Activated naive CD4-positive, alpha-beta T cell treated with anti-CD3 and anti-CD28 coated beads, Interleukin-2, amount 50 U/mL, for 72 hours (primary cell): ENCODE results near the gene ZKSCAN5. TPM values are rescaled to one million over a fixed set of nuclear protein-coding genes. Genes with fewer than 3 reads are reported as not detected.
A peak's percentile ranks its signal among the peaks of the same experiment; 100 is the strongest.

Experiments
- ATAC-seq, 2 donors: fragments of 150-1000 bp; cut with Tn5 transposase; 2 replicates each; pipeline ENCODE4 v1.10.0; 2021; ENCODE audit warnings: mild to moderate bottlenecking in 2 of 2, moderate library complexity in 2 of 2
- DNase-seq, 2 donors: peaks; one replicate each; pipeline ENCODE4 v3.0.0; 2021 to 2022; ENCODE audit warnings: low spot score in 2 of 2
- H3K27ac Mint-ChIP-seq, 2 donors: one replicate each; pipeline ENCODE4 v1.8.0; 2022; ENCODE audit warnings: mild to moderate bottlenecking in 2 of 2, mixed read lengths in 2 of 2
- H3K36me3 Mint-ChIP-seq, 2 donors: one replicate each; pipeline ENCODE4 v1.8.0; 2022; ENCODE audit warnings: mixed read lengths in 2 of 2
- H3K9me3 Mint-ChIP-seq, 2 donors: one replicate each; pipeline ENCODE4 v1.8.0; 2022; ENCODE audit warnings: mixed read lengths in 2 of 2
- total RNA-seq, 2 donors: library from RNA; stranded (reverse); gene quantifications; one replicate each; pipeline ENCODE4 v1.2.3, GENCODE V29; 2022

ZKSCAN5 gene
- total RNA-seq: 10 to 100 TPM in 1 of 2 donors, 1 to 10 TPM in 1; 9.6 to 14.0 TPM

DNA sequence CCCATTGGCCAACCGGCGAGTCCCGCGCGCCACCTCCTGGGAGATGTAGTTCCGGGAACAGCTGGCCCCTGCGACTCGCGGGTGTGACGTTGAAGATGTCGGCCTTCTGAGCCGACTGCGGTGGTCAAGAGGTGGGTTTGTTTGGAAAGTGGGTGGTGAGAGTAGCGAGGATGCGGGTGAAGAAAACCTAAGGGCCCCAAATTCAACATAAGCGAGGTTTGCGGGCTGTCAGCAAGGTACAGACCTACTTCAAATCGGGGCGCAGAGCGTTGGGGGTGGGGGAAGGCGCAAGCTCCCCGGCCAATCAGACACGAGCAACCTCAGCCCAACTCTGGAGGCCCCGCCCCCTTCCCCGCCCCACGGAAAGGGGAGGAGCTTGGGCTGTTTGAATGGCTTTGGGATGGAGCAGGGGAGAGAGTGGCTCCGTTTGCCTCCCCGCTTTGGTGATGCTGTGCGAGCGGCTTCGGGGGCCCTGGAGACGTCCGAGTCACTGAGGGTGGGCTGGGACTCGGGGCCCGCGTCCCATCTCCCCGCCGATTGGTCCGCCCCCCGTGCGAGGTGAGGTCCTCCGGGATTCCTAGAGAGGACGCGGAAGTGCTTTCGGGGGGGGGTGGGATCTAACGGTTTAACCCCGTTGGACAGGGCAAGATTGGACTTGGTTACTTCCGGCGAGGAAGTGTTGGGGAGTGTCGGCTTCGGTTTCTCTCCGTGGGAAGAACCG lies at the start of gene ZKSCAN5:
TSS of gene ZKSCAN5 (plus strand) at position 60 of the 721 bp plus-strand sequence. CDS start 1,383 bp downstream, outside the sequence.
- ATAC-seq (peak; percentile 83 to 88), DNase-seq (peak; percentile 95 to 97)
- H3K9me3 Mint-ChIP-seq: peaks cover 7% of the 10 kb centered on the region in 2 donors
- peak within 1 kb of the TSS; percentile 89 to 99 for H3K27ac Mint-ChIP-seq
- peaks cover 25 to 35% of the 10 kb centered on the region in 2 donors for H3K36me3 Mint-ChIP-seq

DNA sequence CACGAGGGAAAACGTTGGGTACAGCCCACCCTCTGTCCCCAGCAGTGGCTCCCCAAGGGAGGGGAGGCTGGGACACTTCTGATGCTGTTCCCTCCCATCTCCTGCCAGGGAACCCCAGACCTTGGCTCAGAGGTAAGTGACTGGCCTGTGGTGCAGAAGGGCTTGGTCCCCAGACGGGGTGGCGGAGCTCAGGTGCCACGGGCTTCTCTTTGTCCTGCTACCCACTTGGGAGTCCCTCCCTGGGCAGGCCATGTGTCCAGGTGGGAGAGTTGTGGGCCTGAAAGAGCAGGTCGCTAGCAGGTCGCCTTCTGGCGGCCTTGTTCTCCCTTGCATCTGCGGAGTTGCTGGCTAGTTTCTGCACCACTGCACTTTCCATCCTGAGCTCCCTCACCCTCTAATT lies 48.6 kb upstream of the ZKSCAN5 start:
- H3K27ac Mint-ChIP-seq: no peak overlapping the region
- no peaks in the 10 kb centered on the region for H3K9me3 Mint-ChIP-seq
- H3K36me3 Mint-ChIP-seq: peaks cover 4 to 8% of the 10 kb centered on the region in 2 donors
- ATAC-seq (no peak), DNase-seq (no peak)

DNA sequence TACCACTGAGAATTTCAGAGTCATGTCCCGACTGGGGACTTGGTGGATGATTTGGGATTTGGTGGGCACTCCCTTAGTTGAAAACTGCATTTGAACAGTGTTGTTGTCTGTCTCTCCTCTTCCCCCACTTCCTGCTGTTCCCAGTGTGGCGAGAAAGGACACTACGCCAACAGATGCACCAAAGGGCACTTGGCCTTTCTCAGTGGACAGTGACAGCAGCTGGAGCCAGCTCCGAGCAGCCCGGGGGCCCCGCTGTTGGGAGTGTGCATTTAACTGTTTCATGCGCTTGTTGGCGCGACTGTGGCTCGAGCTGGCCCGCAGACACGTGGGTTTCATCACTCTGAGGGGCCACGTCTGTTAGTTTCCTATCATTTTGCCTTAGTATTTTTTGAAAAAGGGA lies 48.2 kb upstream of the ZKSCAN5 start:
- Mint-ChIP-seq H3K36me3 (peaks cover 4% of the 10 kb centered on the region in 2 donors), H3K27ac (peak overlapping the region in 1 of 2 donors; percentile 92), H3K9me3 (no peaks in the 10 kb centered on the region)
- ATAC-seq: no peak
- no peak for DNase-seq

DNA sequence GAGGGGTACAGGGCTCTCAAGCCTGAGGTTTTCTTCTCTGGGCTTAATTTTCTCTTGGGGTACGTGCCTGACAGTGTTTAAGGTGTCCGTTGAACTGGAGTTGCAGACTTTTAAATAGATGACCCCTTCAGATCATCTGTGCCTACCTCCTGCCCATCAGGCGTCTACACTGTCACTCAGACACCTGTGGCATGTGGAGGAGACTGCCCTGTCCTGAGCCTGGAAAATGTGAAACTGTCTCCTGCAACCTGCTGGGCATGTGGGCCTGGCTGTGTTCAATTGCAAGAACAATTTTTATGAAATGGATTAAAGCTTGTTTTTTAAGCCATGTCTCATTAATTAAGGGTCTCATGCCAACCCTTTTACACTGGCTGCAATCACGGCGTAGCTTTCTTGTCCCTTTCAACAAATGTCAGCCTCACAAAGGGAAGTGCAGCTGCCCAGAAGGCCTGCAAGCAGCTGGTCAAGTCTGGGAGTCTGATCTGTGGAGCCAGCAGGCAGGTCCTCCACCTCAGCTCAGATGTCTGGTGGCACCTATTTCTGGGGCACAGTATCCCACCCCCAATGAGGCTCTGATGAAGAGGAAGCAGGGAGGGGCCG lies 47.3 kb upstream of the ZKSCAN5 start:
- H3K27ac Mint-ChIP-seq: peak overlapping the region in 1 of 2 donors; percentile 92
- DNase-seq (no peak), ATAC-seq (no peak)
- H3K36me3 Mint-ChIP-seq: peaks cover 4% of the 10 kb centered on the region in 2 donors
- H3K9me3 Mint-ChIP-seq: no peaks in the 10 kb centered on the region

DNA sequence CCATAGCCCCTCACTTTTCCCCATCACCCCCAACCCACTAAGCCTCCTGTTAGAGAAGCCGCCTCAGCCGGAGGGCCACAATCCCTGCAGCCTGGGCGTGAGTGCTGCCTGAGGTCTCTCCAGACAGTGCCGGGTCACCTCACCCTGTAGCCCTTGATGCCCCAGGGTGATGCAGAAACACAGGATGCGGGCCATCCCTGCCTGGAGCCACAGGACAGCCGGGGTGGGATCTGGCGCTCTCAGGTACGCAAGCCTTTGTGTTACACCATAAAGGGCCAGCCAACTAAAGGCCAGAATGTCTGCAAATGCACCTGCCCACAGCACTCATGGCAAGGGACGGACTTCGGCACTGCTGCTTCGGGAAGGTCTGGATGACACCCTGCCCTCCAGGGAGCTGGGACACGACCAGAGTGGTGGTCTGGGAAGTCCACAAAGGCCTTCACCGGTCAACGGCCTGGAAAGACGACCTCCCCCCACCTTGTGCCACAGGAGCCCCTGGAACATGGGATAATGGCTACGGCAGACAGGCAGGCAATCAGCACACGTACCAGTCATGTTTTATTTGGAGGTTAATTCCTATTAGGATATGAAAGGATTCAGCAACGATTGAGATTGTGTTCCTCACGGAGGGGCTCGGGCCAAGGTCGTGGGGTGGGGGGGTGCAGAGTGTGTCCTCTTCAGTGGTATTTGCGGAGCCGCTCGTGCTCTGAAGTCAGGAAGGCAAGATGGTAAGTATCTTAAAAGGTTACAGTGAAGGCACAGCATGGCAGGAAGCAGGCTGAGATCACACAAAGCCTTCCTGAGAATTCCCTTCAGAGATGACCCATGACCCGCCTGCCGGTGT lies 46.6 kb upstream of the ZKSCAN5 start:
- no peak for DNase-seq
- Mint-ChIP-seq H3K9me3 (no peaks in the 10 kb centered on the region), H3K36me3 (peaks cover 6 to 7% of the 10 kb centered on the region in 2 donors), H3K27ac (no peak overlapping the region)
- ATAC-seq: no peak

DNA sequence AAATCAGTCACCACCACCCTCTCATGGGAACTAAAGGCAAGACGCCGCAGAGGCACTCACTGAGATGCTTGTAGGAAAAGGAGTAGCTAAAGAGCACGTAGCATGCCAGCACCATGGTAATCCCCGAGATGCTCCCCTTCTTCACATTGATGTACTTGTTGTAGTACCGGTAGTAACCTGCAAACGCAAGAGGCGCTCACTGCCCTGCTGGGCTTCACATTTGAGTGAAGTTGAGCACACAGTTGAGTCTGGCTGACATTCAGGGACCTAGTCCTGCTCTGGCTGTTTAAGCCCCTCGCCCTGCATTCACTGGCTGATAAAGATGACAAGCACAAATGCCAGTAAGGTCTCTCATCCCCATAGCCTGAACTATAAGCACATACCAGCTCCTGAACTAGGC lies 45.4 kb upstream of the ZKSCAN5 start:
- Mint-ChIP-seq H3K36me3 (peaks cover 14 to 16% of the 10 kb centered on the region in 2 donors), H3K9me3 (no peaks in the 10 kb centered on the region), H3K27ac (peak overlapping the region; percentile 3 to 32)
- DNase-seq: peak in 1 of 2 donors; percentile 26
- peak; percentile 53 to 62 for ATAC-seq

DNA sequence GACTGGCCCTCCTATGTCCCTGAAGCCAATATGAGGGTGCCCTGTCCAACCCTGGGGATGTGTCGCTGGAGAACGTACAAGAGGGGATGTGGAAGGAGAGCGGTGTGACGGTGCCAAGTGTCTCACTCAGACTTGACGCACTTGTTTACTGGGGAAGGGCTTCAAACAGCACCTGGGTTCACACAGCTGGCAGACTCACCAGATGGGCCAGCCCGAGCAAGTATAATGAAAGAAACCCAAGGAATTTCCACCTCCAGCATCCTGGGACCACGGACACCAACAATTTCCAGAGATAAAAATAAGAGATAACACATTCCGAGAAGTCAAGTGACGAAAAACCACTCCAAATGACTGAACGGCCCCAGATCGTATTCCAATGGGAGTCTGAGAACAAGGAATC lies 43.8 kb upstream of the ZKSCAN5 start:
- peak overlapping the region; percentile 3 to 75 for H3K27ac Mint-ChIP-seq
- no peak for ATAC-seq
- H3K36me3 Mint-ChIP-seq: peaks cover 21 to 22% of the 10 kb centered on the region in 2 donors
- no peaks in the 10 kb centered on the region for H3K9me3 Mint-ChIP-seq
- no peak for DNase-seq

DNA sequence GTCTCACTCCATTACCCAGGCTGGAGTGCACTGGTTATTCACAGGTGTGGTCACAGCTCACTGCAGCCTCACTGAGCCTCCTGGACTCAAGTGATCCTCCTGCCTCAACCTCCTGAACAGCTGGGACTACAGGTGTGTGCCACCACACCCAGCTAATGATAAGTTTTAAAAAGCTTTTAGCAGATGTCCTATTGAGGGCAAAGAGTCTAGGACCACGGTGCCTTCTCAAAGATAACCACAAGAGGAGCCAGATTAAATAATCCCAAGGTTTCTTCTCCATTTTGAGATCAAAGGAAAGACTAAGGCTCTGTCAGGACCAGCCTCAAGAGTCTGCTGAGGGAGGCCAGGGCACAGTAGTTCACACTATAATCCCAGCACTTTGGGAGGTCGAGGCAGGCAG lies 43.2 kb upstream of the ZKSCAN5 start:
- Mint-ChIP-seq H3K27ac (no peak overlapping the region), H3K36me3 (peaks cover 27 to 28% of the 10 kb centered on the region in 2 donors), H3K9me3 (no peaks in the 10 kb centered on the region)
- DNase-seq (no peak), ATAC-seq (no peak)

DNA sequence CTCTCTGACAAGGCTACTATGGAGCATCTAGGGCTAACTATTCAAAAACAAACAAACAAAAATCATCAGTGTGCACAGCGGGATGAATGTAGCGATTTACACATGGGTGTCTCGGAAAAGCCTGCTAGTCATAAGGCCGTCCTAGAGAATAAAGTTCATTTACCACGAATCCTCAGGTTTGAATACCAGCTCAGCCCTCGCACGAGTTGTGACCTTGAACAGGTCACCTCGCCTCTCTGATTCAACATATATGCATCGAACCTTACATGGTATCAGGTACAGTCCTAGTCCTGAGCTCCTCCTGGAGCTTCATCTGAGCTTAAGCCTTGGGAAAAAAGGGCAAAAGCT lies 39.1 kb upstream of the ZKSCAN5 start:
- H3K9me3 Mint-ChIP-seq: no peaks in the 10 kb centered on the region
- DNase-seq: no peak
- H3K36me3 Mint-ChIP-seq: peaks cover 25 to 28% of the 10 kb centered on the region in 2 donors
- peak overlapping the region; percentile 92 to 98 for H3K27ac Mint-ChIP-seq
- peak; percentile 6 to 48 for ATAC-seq

DNA sequence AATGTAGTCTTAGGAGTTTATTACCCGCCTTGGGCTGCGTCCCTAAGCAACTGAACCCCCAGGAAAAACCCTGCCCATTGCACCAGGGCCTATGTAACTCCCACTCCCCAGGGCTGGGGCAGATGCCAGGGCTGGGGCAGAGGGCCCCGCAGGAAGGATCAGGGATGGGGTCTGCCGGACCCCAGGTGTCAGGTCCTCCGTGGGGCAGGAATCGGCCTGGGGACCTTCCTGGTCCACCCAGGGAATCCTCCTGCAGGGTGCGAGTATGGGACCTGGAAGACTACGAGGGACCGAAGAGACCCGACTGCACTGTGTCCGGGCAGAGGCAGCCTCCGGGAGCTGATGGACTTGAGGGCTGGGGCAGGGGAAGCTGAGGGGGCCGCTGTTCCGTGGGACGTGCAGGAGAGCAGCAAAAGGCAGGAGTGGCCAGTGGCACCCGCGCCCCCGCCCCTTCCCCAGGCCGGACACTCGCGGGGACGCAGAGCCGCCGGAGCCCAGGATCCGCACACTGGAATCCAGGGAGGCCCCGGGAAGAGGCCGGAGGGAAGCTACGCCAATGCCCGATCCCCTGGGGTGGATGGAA lies 36.0 kb upstream of the ZKSCAN5 start:
- H3K27ac Mint-ChIP-seq: no peak overlapping the region
- ATAC-seq: no peak

DNA sequence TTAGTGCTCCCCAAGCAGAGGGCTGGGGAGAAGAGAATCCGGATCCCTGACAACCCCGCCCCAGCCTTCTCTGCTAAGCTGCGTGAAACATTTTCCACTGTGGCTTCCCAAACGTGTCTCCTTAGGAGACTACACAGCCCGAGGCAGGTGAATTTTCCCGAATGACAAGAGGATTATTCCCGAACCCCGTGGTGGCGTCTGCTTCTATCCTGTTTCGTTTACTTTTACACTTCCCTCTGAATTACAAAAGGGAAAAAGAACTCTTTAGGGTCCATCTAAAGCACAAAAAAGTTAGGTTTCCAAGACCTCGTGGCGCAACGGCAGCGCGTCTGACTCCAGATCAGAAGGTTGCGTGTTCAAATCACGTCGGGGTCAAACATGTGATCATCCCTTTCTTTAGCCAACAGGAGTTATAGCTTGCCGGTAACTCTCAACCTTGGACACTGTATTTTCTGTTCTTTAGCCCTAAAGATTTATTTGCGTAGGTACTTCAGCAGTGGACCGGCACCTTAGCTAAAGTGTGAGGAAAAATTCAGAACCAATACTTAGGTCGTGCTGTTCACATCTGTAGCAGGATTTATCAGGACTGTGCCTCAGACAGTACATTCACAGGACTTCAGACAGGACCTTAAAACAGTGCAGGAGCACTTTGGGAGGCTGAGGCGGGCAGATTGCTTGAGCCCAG lies 34.9 kb upstream of the ZKSCAN5 start:
- ATAC-seq (no peak), DNase-seq (no peak)
- Mint-ChIP-seq H3K9me3 (no peaks in the 10 kb centered on the region), H3K27ac (no peak overlapping the region), H3K36me3 (peaks cover 26 to 33% of the 10 kb centered on the region in 2 donors)

More for the DNA sequence above, 36.0 kb upstream of the ZKSCAN5 start:
- Mint-ChIP-seq H3K36me3 (peaks cover 28 to 38% of the 10 kb centered on the region in 2 donors), H3K9me3 (no peaks in the 10 kb centered on the region)
- no peak for DNase-seq

DNA sequence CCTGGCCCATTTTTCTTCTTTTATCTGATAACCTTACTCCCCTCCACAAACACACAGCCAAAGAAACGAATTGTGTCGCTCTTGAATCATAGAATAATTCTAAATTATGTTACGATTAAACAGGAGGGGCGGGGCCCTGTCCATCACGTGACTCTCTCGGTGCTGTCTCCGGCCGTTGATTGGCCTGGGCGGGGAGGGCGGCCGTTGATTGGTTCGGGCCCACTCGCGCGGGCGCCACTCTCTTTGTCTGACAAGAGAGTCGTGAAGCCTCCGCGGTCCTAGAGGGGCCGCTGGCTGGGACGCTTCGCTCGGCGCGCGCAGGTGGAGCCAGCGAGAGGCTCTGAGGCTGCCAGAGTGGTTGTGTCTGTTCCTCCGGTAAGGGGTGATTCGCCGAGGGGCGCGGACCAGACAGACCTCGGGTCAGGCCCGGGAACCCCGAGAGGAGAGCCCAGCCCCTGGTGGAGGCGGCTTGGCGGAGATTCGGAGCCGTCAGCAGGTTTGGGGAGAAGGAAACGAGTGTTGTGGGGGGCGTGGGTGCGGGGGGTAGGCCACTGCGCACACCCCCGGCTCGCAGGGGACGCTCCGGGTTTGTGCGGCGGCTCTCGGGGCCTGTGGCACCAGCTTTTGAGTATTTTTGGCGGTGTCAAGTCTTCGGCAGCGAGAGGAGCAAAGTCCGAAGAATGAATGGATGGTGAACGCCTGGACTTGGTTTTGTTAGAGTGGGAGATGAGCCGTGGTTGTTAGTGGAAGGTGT lies 31.7 kb upstream of the ZKSCAN5 start, which contains the start of gene ZNF789:
TSS of gene ZNF789 (plus strand) at position 330 of the 754 bp plus-strand sequence. CDS start 3,567 bp downstream, outside the sequence.
- peak; percentile 97 to 98 for ATAC-seq
- peaks cover 17 to 29% of the 10 kb centered on the region in 2 donors for H3K36me3 Mint-ChIP-seq
- H3K27ac Mint-ChIP-seq: peak within 1 kb of the TSS; percentile 87 to 94
- H3K9me3 Mint-ChIP-seq: no peaks in the 10 kb centered on the region
- peak; percentile 95 to 96 for DNase-seq

DNA sequence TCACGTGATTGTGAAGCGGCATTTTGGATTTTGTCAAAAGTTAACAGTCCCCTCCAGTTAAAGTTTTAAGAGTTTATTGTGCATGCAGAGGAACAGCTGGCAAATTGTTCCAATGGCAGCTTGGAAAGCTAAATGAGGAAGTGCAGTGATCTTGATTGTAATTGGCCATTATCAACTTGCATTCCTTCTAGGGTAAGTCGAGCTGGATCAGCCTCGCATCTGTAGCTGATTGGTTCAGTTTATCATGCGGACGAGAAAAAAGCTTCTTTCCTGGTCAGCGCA lies 31.2 kb upstream of the ZKSCAN5 start:
- no peaks in the 10 kb centered on the region for H3K9me3 Mint-ChIP-seq
- ATAC-seq (peak; percentile 22 to 30), DNase-seq (peak in 1 of 2 donors; percentile 24)
- H3K27ac Mint-ChIP-seq: peak overlapping the region; percentile 87 to 94
- peaks cover 17 to 29% of the 10 kb centered on the region in 2 donors for H3K36me3 Mint-ChIP-seq

DNA sequence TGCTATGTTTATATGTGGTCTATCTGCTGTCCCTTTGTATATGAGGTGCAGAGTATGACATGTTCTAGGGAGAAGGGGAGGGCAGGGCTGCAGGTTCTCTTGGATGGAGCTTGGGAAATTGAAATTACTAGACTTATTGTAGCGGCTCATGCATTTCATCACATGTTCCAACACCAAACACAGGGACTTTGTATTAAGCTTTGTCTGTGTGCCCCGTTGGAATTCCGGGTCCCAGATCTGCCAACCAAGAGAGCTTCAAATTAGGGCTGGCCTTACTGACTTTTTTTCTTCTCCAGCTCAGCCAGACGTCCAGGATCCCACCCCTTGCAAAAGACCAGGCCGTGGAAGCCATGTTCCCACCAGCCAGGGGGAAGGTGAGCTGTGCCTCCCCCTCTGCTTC lies 28.4 kb upstream of the ZKSCAN5 start:
- peak overlapping the region in 1 of 2 donors; percentile 48 for H3K27ac Mint-ChIP-seq

More for the DNA sequence above, 28.4 kb upstream of the ZKSCAN5 start:
- no peaks in the 10 kb centered on the region for H3K9me3 Mint-ChIP-seq
- ATAC-seq: no peak
- peaks cover 17 to 26% of the 10 kb centered on the region in 2 donors for H3K36me3 Mint-ChIP-seq
- DNase-seq: no peak
